Esophagus squamous epithelium (tissue), 5 donors: Measurements from ENCODE around the gene INPP4B. TPM values are rescaled to one million over a fixed set of nuclear protein-coding genes. Genes with fewer than 3 reads are reported as not detected.

Experiments
- DNase-seq: peaks from one replicate; lab custom pipeline; 2025; lab: John Stamatoyannopoulos, UW
- H3K27ac ChIP-seq, 4 donors: fragments of 200-600 bp; sonication (generic); one replicate each; pipeline ENCODE4 v1.5.1; 2016 to 2019; ENCODE audit warnings: mild to moderate bottlenecking in 1 of 4
- H3K27me3 ChIP-seq, 4 donors: fragments of 200-600 bp; sonication (generic); 1 replicate in 3 of 4; 2 replicates in 1 of 4; pipeline versions ENCODE4 v1.5.1 to v1.6.0; 2017 to 2021; ENCODE audit warnings: antibody characterized with exemption in 1 of 4
- H3K36me3 ChIP-seq, 3 donors: fragments of 200-600 bp; sonication (generic); one replicate each; pipeline ENCODE4 v1.5.1; 2016 to 2019
- H3K4me1 ChIP-seq, 3 donors: fragments of 200-600 bp; sonication (generic); one replicate each; pipeline ENCODE4 v1.5.1; 2017 to 2019
- H3K4me3 ChIP-seq, 4 donors: fragments of 200-600 bp; sonication (generic); 1 replicate in 3 of 4; 2 replicates in 1 of 4; pipeline ENCODE4 v1.5.1; 2016 to 2019; ENCODE audit warnings: mild to moderate bottlenecking in 2 of 4, moderate library complexity in 1 of 4
- H3K9me3 ChIP-seq, 3 donors: fragments of 200-600 bp; sonication (generic); one replicate each; pipeline ENCODE4 v1.5.1; 2016 to 2019
- POLR2A ChIP-seq, 4 donors: fragments of 450-650 bp; IDR thresholded peaks; one replicate each; pipeline ENCODE4 v1.6.1; 2017; ENCODE audit warnings: antibody characterized with exemption in 4 of 4, mild to moderate bottlenecking in 4 of 4, moderate library complexity in 3 of 4
- WGBS, 2 donors: methylation state at CpG; one replicate each; pipeline ENCODE4 v1.1.5; 2018; 5-methylcytosine and 5-hydroxymethylcytosine counted together
- intact Hi-C: fragments of 100-400 bp; cut with DNase I; formaldehyde crosslinking; loops from one replicate; pipeline ENCODE4 v1.15.0; 2022
- total RNA-seq, 4 donors: library from RNA; depleted of rRNA; stranded (reverse); fragments of >200 nt; gene quantifications; one replicate each; pipeline ENCODE4 v1.1.0, GENCODE V29; 2016
- TF ChIP-seq, protein P1 (sequence below), 6 experiments: fragments of 450-650 bp in 4 of 6; fragments of 200-600 bp in 2 of 6; sonication (generic) in 2 of 6; IDR thresholded peaks; one replicate each; pipeline ENCODE4 v1.5.1; 2016 to 2019; ENCODE audit warnings: antibody characterized with exemption in 6 of 6, mild to moderate bottlenecking in 4 of 6, moderate library complexity in 4 of 6
- donor health status: DM: yes; HTN: yes; CAD: no.

The INPP4B gene
- total RNA-seq, 4 donors from 2014 or later = 14.3 to 49.7 (median 21.3) TPM

GRCh38 chr4:142128529-142128928, 717.6 kb downstream of the INPP4B start:
- 32 to 50% methylated on average over 3 of the region's 3 CpGs for WGBS, 2 donors
- no peak overlapping the region for H3K4me3 ChIP-seq
- no peak for DNase-seq
- TF ChIP-seq, protein P1, sequence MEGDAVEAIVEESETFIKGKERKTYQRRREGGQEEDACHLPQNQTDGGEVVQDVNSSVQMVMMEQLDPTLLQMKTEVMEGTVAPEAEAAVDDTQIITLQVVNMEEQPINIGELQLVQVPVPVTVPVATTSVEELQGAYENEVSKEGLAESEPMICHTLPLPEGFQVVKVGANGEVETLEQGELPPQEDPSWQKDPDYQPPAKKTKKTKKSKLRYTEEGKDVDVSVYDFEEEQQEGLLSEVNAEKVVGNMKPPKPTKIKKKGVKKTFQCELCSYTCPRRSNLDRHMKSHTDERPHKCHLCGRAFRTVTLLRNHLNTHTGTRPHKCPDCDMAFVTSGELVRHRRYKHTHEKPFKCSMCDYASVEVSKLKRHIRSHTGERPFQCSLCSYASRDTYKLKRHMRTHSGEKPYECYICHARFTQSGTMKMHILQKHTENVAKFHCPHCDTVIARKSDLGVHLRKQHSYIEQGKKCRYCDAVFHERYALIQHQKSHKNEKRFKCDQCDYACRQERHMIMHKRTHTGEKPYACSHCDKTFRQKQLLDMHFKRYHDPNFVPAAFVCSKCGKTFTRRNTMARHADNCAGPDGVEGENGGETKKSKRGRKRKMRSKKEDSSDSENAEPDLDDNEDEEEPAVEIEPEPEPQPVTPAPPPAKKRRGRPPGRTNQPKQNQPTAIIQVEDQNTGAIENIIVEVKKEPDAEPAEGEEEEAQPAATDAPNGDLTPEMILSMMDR (IDR thresholded peaks at IDR 0.05) = no peak
- no peak for TF ChIP-seq POLR2A (IDR thresholded peaks at IDR 0.05)
- H3K9me3 ChIP-seq = no peaks in the 10 kb centered on the region
- H3K36me3 ChIP-seq = no peaks in the 10 kb centered on the region
- intact Hi-C loops = loop anchor here (10.0 kb wide), 1 partner anchor 716 kb away; the partner anchor contains the start of gene INPP4B
- no peaks in the 10 kb centered on the region for H3K27me3 ChIP-seq
- H3K4me1 ChIP-seq = peaks cover 4 to 6% (median 5%) of the 10 kb centered on the region in 3 donors
- H3K27ac ChIP-seq = peak overlapping the region in 3 of 4 donors; percentile 26 to 74 (median 31)

GRCh38 chr4:142126890-142127497, 719.1 kb downstream of the INPP4B start:
- no peak overlapping the region for H3K27ac ChIP-seq
- no peak for DNase-seq
- no peaks in the 10 kb centered on the region for H3K36me3 ChIP-seq
- no peak overlapping the region for H3K4me3 ChIP-seq
- H3K4me1 ChIP-seq = peaks cover 4 to 6% (median 5%) of the 10 kb centered on the region in 3 donors
- TF ChIP-seq POLR2A (IDR thresholded peaks at IDR 0.05) = no peak
- TF ChIP-seq, protein P1 (IDR thresholded peaks at IDR 0.05) = peak; percentile 59 to 82 (median 76)
- no peaks in the 10 kb centered on the region for H3K27me3 ChIP-seq
- H3K9me3 ChIP-seq = no peaks in the 10 kb centered on the region
- 6 to 12% methylated on average over 3 of the region's 3 CpGs for WGBS, 2 donors
- intact Hi-C loops = loop anchor here (10.0 kb wide), 1 partner anchor 718 kb away; the partner anchor contains the start of gene INPP4B

GRCh38 chr4:142124874-142125273, 721.2 kb downstream of the INPP4B start:
- TF ChIP-seq POLR2A (IDR thresholded peaks at IDR 0.05) = no peak
- TF ChIP-seq, protein P1 (IDR thresholded peaks at IDR 0.05) = no peak
- Histone ChIP-seq H3K9me3 (no peaks in the 10 kb centered on the region), H3K27me3 (no peaks in the 10 kb centered on the region), H3K36me3 (no peaks in the 10 kb centered on the region), H3K4me3 (no peak overlapping the region), H3K27ac (no peak overlapping the region), H3K4me1 (peaks cover 0 to 5% (median 3%) of the 10 kb centered on the region in 3 donors)
- DNase-seq = no peak
- intact Hi-C loops = loop anchor here (10.0 kb wide), 1 partner anchor 720 kb away; the partner anchor contains the start of gene INPP4B
- WGBS, 2 donors = 58 to 71% methylated on average over 2 of the region's 2 CpGs

GRCh38 chr4:142121448-142122350, 724.4 kb downstream of the INPP4B start:
- H3K27ac ChIP-seq = no peak overlapping the region
- H3K9me3 ChIP-seq = no peaks in the 10 kb centered on the region
- no peaks in the 10 kb centered on the region for H3K4me1 ChIP-seq
- 59 to 78% methylated on average over 9 of the region's 9 CpGs for WGBS, 2 donors
- intact Hi-C loops = loop anchor here (10.0 kb wide), 1 partner anchor 723 kb away; the partner anchor contains the start of gene INPP4B
- no peak for DNase-seq
- H3K27me3 ChIP-seq = no peaks in the 10 kb centered on the region
- TF ChIP-seq, protein P1 (IDR thresholded peaks at IDR 0.05) = no peak
- no peak for TF ChIP-seq POLR2A (IDR thresholded peaks at IDR 0.05)
- H3K36me3 ChIP-seq = no peaks in the 10 kb centered on the region
- no peak overlapping the region for H3K4me3 ChIP-seq
